ENCODE results near the gene GNAI2.

GRCh38 chr3:50207359-50208042 lies 28.5 kb upstream of the GNAI2 start:
- TF ChIP-seq CTCF (conservative IDR thresholded peaks at IDR 0.05 in 1 of 2, IDR thresholded peaks at IDR 0.05 in 1 of 2; ENCODE audit: extremely low read depth in 1 of 2, insufficient read depth in 1 of 2, low read depth in 1 of 2, low read length in 2 of 2) (no peak), EZH2 (IDR thresholded peaks at IDR 0.05; ENCODE audit: borderline replicate concordance, low read length) (no peak)

Data from mammary epithelial cell (primary cell).